Adrenal gland (tissue), 12 donors: ENCODE results near the gene SBF1. TPM values are rescaled to one million over a fixed set of nuclear protein-coding genes. Genes with fewer than 3 reads are reported as not detected.
"Not testable (repeated sequence)": the region's sequence is repeated elsewhere in the genome, so short reads cannot be mapped to it uniquely, and the experiment has no call there.

Experiments
- DNase-seq, 7 donors: peaks; one replicate each; pipeline ENCODE4 v3.0.0-alpha.2; 2019 to 2020
- H3K27ac ChIP-seq, 5 donors: fragments of 200-600 bp; sonication (generic) in 4 of 5; 1 replicate in 3 of 5; 2 replicates in 2 of 5; pipeline versions ENCODE4 v1.5.1 to v1.8.0; 2016 to 2020; ENCODE audit warnings: mild to moderate bottlenecking in 1 of 5
- H3K27me3 ChIP-seq: fragments of 200-600 bp; 2 replicates; pipeline ENCODE4 v1.8.0; 2021
- H3K36me3 ChIP-seq, 2 donors: fragments of 200-600 bp; replicated peaks in 1 of 2; 1 replicate in 1 of 2; 2 replicates in 1 of 2; pipeline versions ENCODE4 v1.5.1 to v1.8.0; 2018 to 2022
- H3K4me1 ChIP-seq, 2 donors: fragments of 200-600 bp; replicated peaks in 1 of 2; 1 replicate in 1 of 2; 2 replicates in 1 of 2; pipeline versions ENCODE4 v1.5.1 to v1.8.0; 2018 to 2021
- H3K4me3 ChIP-seq, 4 donors: fragments of 200-600 bp; sonication (generic) in 3 of 4; one replicate each; pipeline ENCODE4 v1.5.1; 2016 to 2018
- H3K9me3 ChIP-seq, 3 donors: fragments of 200-600 bp; sonication (generic) in 1 of 3; replicated peaks in 1 of 3; 1 replicate in 2 of 3; 2 replicates in 1 of 3; pipeline versions ENCODE4 v1.5.1 to v1.8.0; 2016 to 2021
- CTCF ChIP-seq, 6 experiments: fragments of 450-650 bp in 4 of 6; fragments of 200-600 bp in 2 of 6; sonication (generic) in 1 of 6; IDR thresholded peaks; 1 replicate in 5 of 6; 2 replicates in 1 of 6; pipeline versions ENCODE4 v1.5.1 to v1.8.0; 2016 to 2021; ENCODE audit warnings: antibody characterized with exemption in 6 of 6, mild to moderate bottlenecking in 2 of 6, moderate library complexity in 1 of 6
- POLR2A ChIP-seq, 2 donors: fragments of 450-650 bp; IDR thresholded peaks; one replicate each; pipeline ENCODE4 v1.6.1; 2017; ENCODE audit warnings: antibody characterized with exemption in 2 of 2, mild to moderate bottlenecking in 2 of 2, moderate library complexity in 1 of 2
- WGBS, 4 donors: extraction: QIAGEN DNeasy Blood & Tissue Kit in 2 of 4; methylation state at CpG; one replicate each; pipeline versions ENCODE4 v1.1.5 to v1.1.7; 2013 to 2017; 5-methylcytosine and 5-hydroxymethylcytosine counted together
- intact Hi-C, 2 donors: fragments of 100-400 bp; cut with DNase I; formaldehyde crosslinking; loops; one replicate each; pipeline versions ENCODE4 v1.14.1 to v1.15.0; 2022 to 2023
- polyA plus RNA-seq, 3 donors: library from polyadenylated mRNA; stranded (reverse); fragments of 200-250 nt in 2 of 3; fragments of 350-450 nt in 1 of 3; fragmentation: Illumina TruSeq in 1 of 3; extraction: RNeasy Lipid Tissue Mini Kit (QIAGEN cat#74804) in 1 of 3; gene quantifications; one replicate each; pipeline ENCODE4 v1.2.3, GENCODE V29; 2013 to 2014
- total RNA-seq, 9 donors: library from RNA; depleted of rRNA in 4 of 9; stranded (reverse); fragments of >200 nt in 4 of 9; fragments of 120-200 nt in 1 of 9; fragmentation: NEBNext Ultra II Directional in 1 of 9; extraction: Animal tissue kit (Norgen Biotek cat#: 25700) in 1 of 9; gene quantifications; one replicate each; pipeline versions ENCODE4 v1.1.0 to v1.2.4, GENCODE V29; 2013 to 2023
- donor health status: healthy with polysubstance abuse.
- donor health status: Bipolar disorder and iron deficiency.
- donor health status: DM: yes; HTN: yes; CAD: no.
- donor health status: DM: no; HTN: no; CAD: no.
- donor health status: DM: no; HTN: no; CAD: no.
- donor health status: DM: yes; HTN: yes; CAD: no.

SBF1 gene
- total and polyA plus RNA-seq, 12 donors: 8.4 to 117 (median 72.9) TPM

- intact Hi-C loops: no loop called here
- H3K4me3 ChIP-seq: no peak overlapping the region
- H3K27ac ChIP-seq: no peak overlapping the region
- peaks cover 0 to 83% of the 10 kb centered on the region in 2 donors for H3K36me3 ChIP-seq
- WGBS, 4 donors: 84 to 93% (median 91%) methylated on average over 2 to 24 of the region's 24 CpGs
- H3K27me3 ChIP-seq: no peaks in the 10 kb centered on the region
- no peaks in the 10 kb centered on the region for H3K9me3 ChIP-seq
- DNase-seq: no peak
- no peaks in the 10 kb centered on the region for H3K4me1 ChIP-seq
- no peak for TF ChIP-seq CTCF (IDR thresholded peaks at IDR 0.05)
- no peak for TF ChIP-seq POLR2A (IDR thresholded peaks at IDR 0.05)
These were observed 40.0 kb downstream of the SBF1 start for GRCh38 chr22:50434849-50435248.

- DNase-seq, H3K9me3 ChIP-seq, H3K27ac ChIP-seq, H3K4me1 ChIP-seq, H3K27me3 ChIP-seq, intact Hi-C loops, H3K4me3 ChIP-seq: not testable (repeated sequence)
- peaks cover 0 to 83% of the 10 kb centered on the region in 2 donors for H3K36me3 ChIP-seq
- WGBS, 4 donors: 94 to 100% (median 96%) methylated on average over 6 to 24 of the region's 24 CpGs
These were observed 41.8 kb downstream of the SBF1 start for GRCh38 chr22:50432877-50433510.

GRCh38 chr22:50432131-50432876, 42.5 kb downstream of the SBF1 start:
- Histone ChIP-seq H3K9me3 (no peaks in the 10 kb centered on the region), H3K36me3 (peaks cover 0 to 83% of the 10 kb centered on the region in 2 donors), H3K4me1 (no peaks in the 10 kb centered on the region), H3K27ac (no peak overlapping the region), H3K27me3 (no peaks in the 10 kb centered on the region), H3K4me3 (no peak overlapping the region)
- WGBS, 4 donors: 92 to 95% (median 93%) methylated on average over 19 to 35 of the region's 35 CpGs
- intact Hi-C loops: no loop called here
- DNase-seq: no peak
- TF ChIP-seq POLR2A (IDR thresholded peaks at IDR 0.05) (no peak), CTCF (IDR thresholded peaks at IDR 0.05) (no peak)

GRCh38 chr22:50425179-50425916, 49.5 kb downstream of the SBF1 start:
- no peaks in the 10 kb centered on the region for H3K27me3 ChIP-seq
- H3K27ac ChIP-seq: no peak overlapping the region
- no peak for DNase-seq
- TF ChIP-seq POLR2A (IDR thresholded peaks at IDR 0.05) (no peak), CTCF (IDR thresholded peaks at IDR 0.05) (no peak)
- H3K4me3 ChIP-seq: no peak overlapping the region
- 91 to 95% (median 94%) methylated on average over 12 of the region's 12 CpGs for WGBS, 4 donors
- no peaks in the 10 kb centered on the region for H3K9me3 ChIP-seq
- intact Hi-C loops: no loop called here
- H3K4me1 ChIP-seq: no peaks in the 10 kb centered on the region
- peaks cover 0 to 91% of the 10 kb centered on the region in 2 donors for H3K36me3 ChIP-seq
